NCI-H748 treated with DMSO at 0.1 percent for 48 hours (cell line): ENCODE results near the gene PTPRG.

ENCODE experiments used
- DNase-seq: peaks from one replicate; lab custom pipeline; 2025; lab: John Stamatoyannopoulos, UW

The PTPRG gene

GRCh38 chr3:61828880-61829721 lies 267.7 kb downstream of the PTPRG start:
- no peak for DNase-seq

GRCh38 chr3:61829722-61830350 lies 268.5 kb downstream of the PTPRG start:
- DNase-seq, result no peak

- no peak for DNase-seq
Observed at GRCh38 chr3:61831973-61832372, 270.6 kb downstream of the PTPRG start.

GRCh38 chr3:61832375-61833229 lies 271.2 kb downstream of the PTPRG start:
- DNase-seq, result no peak

GRCh38 chr3:61839256-61839655 lies 277.9 kb downstream of the PTPRG start:
- no peak for DNase-seq

GRCh38 chr3:61841111-61841845 lies 279.9 kb downstream of the PTPRG start:
- DNase-seq, result no peak

GRCh38 chr3:61841988-61842387 lies 280.6 kb downstream of the PTPRG start:
- no peak for DNase-seq

GRCh38 chr3:61844346-61844745 lies 283.0 kb downstream of the PTPRG start:
- no peak for DNase-seq

- DNase-seq, result no peak
Observed at GRCh38 chr3:61846488-61846887, 285.1 kb downstream of the PTPRG start.

- no peak for DNase-seq
Observed at GRCh38 chr3:61847784-61848462, 286.6 kb downstream of the PTPRG start.

GRCh38 chr3:61848885-61849284 lies 287.5 kb downstream of the PTPRG start:
- no peak for DNase-seq

GRCh38 chr3:61853912-61854311 lies 292.5 kb downstream of the PTPRG start:
- no peak for DNase-seq

GRCh38 chr3:61855211-61855610 lies 293.8 kb downstream of the PTPRG start:
- no peak for DNase-seq

GRCh38 chr3:61857297-61857696 lies 295.9 kb downstream of the PTPRG start:
- no peak for DNase-seq

- DNase-seq, result peak; percentile 13
Observed at GRCh38 chr3:61858054-61858453, 296.7 kb downstream of the PTPRG start.

GRCh38 chr3:61861410-61861809 lies 300.0 kb downstream of the PTPRG start:
- no peak for DNase-seq

GRCh38 chr3:61862614-61863289 lies 301.4 kb downstream of the PTPRG start:
- DNase-seq, result no peak

GRCh38 chr3:61863579-61863978 lies 302.2 kb downstream of the PTPRG start:
- DNase-seq, result no peak

GRCh38 chr3:61864886-61865285 lies 303.5 kb downstream of the PTPRG start:
- DNase-seq, result no peak

GRCh38 chr3:61865466-61866152 lies 304.2 kb downstream of the PTPRG start:
- DNase-seq, result no peak
